SH-SY5Y (cell line): ENCODE measurements around the gene TNS4.

Experiments used
- GATA2 ChIP-seq: IDR thresholded peaks from 2 replicates; pipeline ENCODE4 v1.6.1; 2011; ENCODE audit warnings: mild to moderate bottlenecking, low read depth, low read length
- GATA3 ChIP-seq: IDR thresholded peaks from 2 replicates; pipeline ENCODE4 v1.6.1; 2011; ENCODE audit warnings: low read depth, mild to moderate bottlenecking, low read length, moderate library complexity

DNA sequence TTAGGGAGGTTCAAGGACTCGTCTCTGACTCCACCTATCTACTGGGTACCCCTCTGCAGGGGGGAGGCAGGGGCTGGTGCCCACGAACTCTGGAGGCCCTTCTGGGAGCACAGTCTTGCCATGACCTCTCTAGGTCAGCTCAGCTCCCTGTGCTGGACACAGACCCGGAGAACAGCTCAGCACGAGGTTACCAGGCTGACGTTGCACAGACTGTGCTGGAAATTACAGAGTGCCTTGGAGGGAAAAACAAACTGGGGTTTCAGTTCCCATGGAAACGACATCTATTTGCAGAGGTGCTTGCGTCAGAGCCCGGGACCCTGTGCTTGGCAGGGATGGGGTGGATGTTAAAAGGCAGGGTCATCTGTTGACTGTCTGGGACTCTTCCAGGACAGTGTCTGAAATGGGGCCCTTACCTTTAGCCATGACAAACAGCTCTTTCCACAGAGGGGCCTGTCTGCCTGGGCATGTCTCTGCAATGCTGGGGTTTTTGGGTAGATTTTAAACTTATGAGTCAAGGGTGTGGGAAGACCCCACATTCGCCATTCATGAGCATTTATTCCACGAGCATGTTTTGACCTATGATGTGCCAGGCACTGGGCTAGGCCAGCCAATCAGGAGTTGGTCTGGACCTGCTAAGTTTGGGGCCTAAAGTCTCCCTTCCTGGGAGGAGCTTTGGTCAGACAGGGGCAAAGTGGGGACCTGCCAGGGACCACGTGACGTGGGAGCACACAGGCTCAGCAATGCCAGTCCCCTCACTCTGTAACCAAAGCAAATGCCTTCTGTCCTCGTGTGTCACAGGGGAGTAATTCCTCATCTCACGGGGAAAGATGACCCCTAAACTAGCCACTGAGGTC is 41.4 kb upstream of the TNS4 start:
- no peak for TF ChIP-seq GATA3
- TF ChIP-seq GATA2 = no peak
